Mesenchymal stem cell (in vitro differentiated cells and primary cell): ENCODE results near the gene TMED10.
A peak's percentile ranks its signal among the peaks of the same experiment; 100 is the strongest.
"Not testable (repeated sequence)": the region's sequence is repeated elsewhere in the genome, so short reads cannot be mapped to it uniquely, and the experiment has no call there.

ENCODE experiments used
- DNase-seq: peaks from one replicate; pipeline ENCODE4 v3.0.0-alpha.2; 2013
- H2AFZ ChIP-seq: one replicate; pipeline ENCODE4 v1.6.1; 2013; ENCODE audit warnings: low read depth, mild to moderate bottlenecking, control low read depth, inconsistent platforms, low read length, moderate library complexity
- H2AK5ac ChIP-seq: 2 replicates; pipeline ENCODE4 v1.6.1; 2013; ENCODE audit warnings: low read length, moderate library complexity, mild to moderate bottlenecking, inconsistent platforms; ENCODE audit not compliant: severe bottlenecking
- H2BK120ac ChIP-seq: one replicate; pipeline ENCODE4 v1.6.1; 2013; ENCODE audit warnings: low read depth, mild to moderate bottlenecking, inconsistent platforms, low read length, moderate library complexity
- H2BK12ac ChIP-seq, 2 experiments: one replicate each; pipeline ENCODE4 v1.6.1; 2013; ENCODE audit warnings: inconsistent platforms in 2 of 2, low read length in 2 of 2, mild to moderate bottlenecking in 2 of 2, moderate library complexity in 2 of 2, control low read depth in 1 of 2
- H2BK15ac ChIP-seq: one replicate; pipeline ENCODE4 v1.6.1; 2013; ENCODE audit warnings: mild to moderate bottlenecking, low read depth, inconsistent platforms; ENCODE audit not compliant: poor library complexity, severe bottlenecking
- H2BK5ac ChIP-seq: 2 replicates; pipeline ENCODE4 v1.6.1; 2013; ENCODE audit warnings: low read depth, mild to moderate bottlenecking, low read length, control low read depth, inconsistent platforms; ENCODE audit not compliant: poor library complexity, severe bottlenecking
- H3K14ac ChIP-seq, 2 experiments: one replicate each; pipeline ENCODE4 v1.6.1; 2013; ENCODE audit warnings: inconsistent platforms in 2 of 2, low read length in 2 of 2, control low read depth in 1 of 2, mild to moderate bottlenecking in 1 of 2, moderate library complexity in 1 of 2
- H3K18ac ChIP-seq, 2 experiments: one replicate each; pipeline ENCODE4 v1.6.1; 2013; ENCODE audit warnings: inconsistent platforms in 2 of 2, low read length in 2 of 2, control low read depth in 1 of 2, low read depth in 1 of 2, mild to moderate bottlenecking in 1 of 2
- H3K23ac ChIP-seq, 2 experiments: one replicate each; pipeline ENCODE4 v1.6.1; 2013; ENCODE audit warnings: inconsistent platforms in 2 of 2, low read length in 2 of 2, mild to moderate bottlenecking in 2 of 2, moderate library complexity in 2 of 2, control low read depth in 1 of 2
- H3K27ac ChIP-seq: 2 replicates; pipeline ENCODE4 v1.5.1; 2013; ENCODE audit warnings: mild to moderate bottlenecking, moderate library complexity, low read length, control low read depth, inconsistent platforms; ENCODE audit not compliant: poor library complexity, severe bottlenecking
- H3K27me3 ChIP-seq, 2 experiments: 2 replicates each; pipeline versions ENCODE4 v1.6.1 to v1.7.0; 2013; ENCODE audit warnings: low read length in 2 of 2, mild to moderate bottlenecking in 2 of 2, moderate library complexity in 2 of 2, control low read depth in 1 of 2, inconsistent platforms in 1 of 2; ENCODE audit not compliant: control insufficient read depth in 1 of 2, insufficient read depth in 1 of 2
- H3K36me3 ChIP-seq, 2 experiments: 2 replicates each; pipeline versions ENCODE4 v1.6.1 to v1.7.0; 2013; ENCODE audit warnings: low read length in 2 of 2, control low read depth in 1 of 2, inconsistent platforms in 1 of 2, low read depth in 1 of 2, mild to moderate bottlenecking in 1 of 2; ENCODE audit not compliant: insufficient read depth in 2 of 2, control insufficient read depth in 1 of 2
- H3K4ac ChIP-seq, 2 experiments: one replicate each; pipeline ENCODE4 v1.6.1; 2013; ENCODE audit warnings: inconsistent platforms in 2 of 2, low read length in 2 of 2, mild to moderate bottlenecking in 2 of 2, moderate library complexity in 2 of 2, control low read depth in 1 of 2, low read depth in 1 of 2
- H3K4me1 ChIP-seq: 2 replicates; pipeline ENCODE4 v1.6.1; 2013; ENCODE audit warnings: low read depth, low read length, control low read depth; ENCODE audit not compliant: control insufficient read depth, insufficient read depth
- H3K4me2 ChIP-seq: 2 replicates; pipeline ENCODE4 v1.6.1; 2013; ENCODE audit warnings: low read length, mild to moderate bottlenecking, inconsistent platforms; ENCODE audit not compliant: poor library complexity, severe bottlenecking
- H3K4me3 ChIP-seq, 2 experiments: 2 replicates each; pipeline versions ENCODE4 v1.5.1 to v1.7.0; 2013; ENCODE audit warnings: low read length in 2 of 2, mild to moderate bottlenecking in 2 of 2, control low read depth in 1 of 2, low read depth in 1 of 2; ENCODE audit not compliant: insufficient read depth in 1 of 2
- H3K79me1 ChIP-seq: replicated peaks from 2 replicates; pipeline ENCODE4 v1.6.1; 2013; ENCODE audit warnings: mild to moderate bottlenecking, control low read depth, low read length, inconsistent platforms; ENCODE audit not compliant: poor library complexity, severe bottlenecking
- H3K9ac ChIP-seq: 2 replicates; pipeline ENCODE4 v1.7.0; 2013; ENCODE audit warnings: mild to moderate bottlenecking, low read length, moderate library complexity
- H3K9me3 ChIP-seq: 2 replicates; pipeline ENCODE4 v1.7.0; 2013; ENCODE audit warnings: mild to moderate bottlenecking, low read length; ENCODE audit not compliant: control insufficient read depth
- H4K8ac ChIP-seq: one replicate; pipeline ENCODE4 v1.6.1; 2013; ENCODE audit warnings: inconsistent platforms, mild to moderate bottlenecking, low read length, moderate library complexity
- H4K91ac ChIP-seq: one replicate; pipeline ENCODE4 v1.6.1; 2013; ENCODE audit warnings: mild to moderate bottlenecking, low read length, inconsistent platforms
- WGBS: methylation state at CpG from one replicate; pipeline ENCODE4 v1.1.7; 2013; ENCODE audit warnings: mixed read lengths; 5-methylcytosine and 5-hydroxymethylcytosine counted together

The TMED10 gene

GRCh38 chr14:75127903-75128595 is 48.4 kb downstream of the TMED10 start:
- Histone ChIP-seq H4K91ac (no peak overlapping the region), H3K4me2 (no peak overlapping the region), H3K27me3 (no peaks in the 10 kb centered on the region), H3K14ac (no peak overlapping the region), H2AFZ (no peak overlapping the region), H3K79me1 (peaks cover 5% of the 10 kb centered on the region), H3K4ac (no peak overlapping the region), H3K27ac (no peak overlapping the region), H3K4me3 (peak overlapping the region in 1 of 2 experiments; percentile 91), H4K8ac (no peak overlapping the region), H2BK12ac (no peak overlapping the region), H3K23ac (no peak overlapping the region), H3K18ac (no peak overlapping the region), H2BK15ac (no peak overlapping the region), H3K4me1 (peaks cover 3% of the 10 kb centered on the region), H3K36me3 (peaks cover 12 to 26% of the 10 kb centered on the region in 2 experiments), H3K9me3 (no peaks in the 10 kb centered on the region), H2AK5ac (no peak overlapping the region), H2BK5ac (no peak overlapping the region), H3K9ac (peak overlapping the region; percentile 93), H2BK120ac (no peak overlapping the region)
- WGBS: 90% methylated on average over 9 of the region's 10 CpGs
- DNase-seq: no peak

GRCh38 chr14:75127474-75127820 is 49.0 kb downstream of the TMED10 start:
- H2AK5ac ChIP-seq, H4K91ac ChIP-seq, H3K14ac ChIP-seq, H3K27ac ChIP-seq, H3K23ac ChIP-seq, H3K79me1 ChIP-seq, H3K9me3 ChIP-seq, H3K27me3 ChIP-seq, H2BK120ac ChIP-seq, H2BK15ac ChIP-seq, H2AFZ ChIP-seq, DNase-seq, H3K4me1 ChIP-seq, H3K18ac ChIP-seq, H2BK12ac ChIP-seq, H2BK5ac ChIP-seq: not testable (repeated sequence)
- peak overlapping the region in 1 of 2 experiments; percentile 77 for H3K4ac ChIP-seq
- H3K4me2 ChIP-seq: peak overlapping the region; percentile 44
- H3K9ac ChIP-seq: peak overlapping the region; percentile 93
- H3K4me3 ChIP-seq: peak overlapping the region in 1 of 2 experiments; percentile 91
- H4K8ac ChIP-seq: peak overlapping the region; percentile 100
- WGBS: 91% methylated on average over 11 of the region's 16 CpGs
- peaks cover 12 to 21% of the 10 kb centered on the region in 2 experiments for H3K36me3 ChIP-seq

- peaks cover 12 to 19% of the 10 kb centered on the region in 2 experiments for H3K36me3 ChIP-seq
- peak within 1 kb of the TSS; percentile 95 to 100 for H3K18ac ChIP-seq
- H2AK5ac ChIP-seq: no peak within 1 kb of the TSS
- H4K91ac ChIP-seq: peak within 1 kb of the TSS; percentile 99
- H3K4me3 ChIP-seq: peak within 1 kb of the TSS; percentile 70 to 91
- H3K9me3 ChIP-seq: no peaks in the 10 kb centered on the region
- H3K14ac ChIP-seq: peak within 1 kb of the TSS in 1 of 2 experiments; percentile 82
- H3K27me3 ChIP-seq: no peaks in the 10 kb centered on the region
- peak within 1 kb of the TSS; percentile 100 for H4K8ac ChIP-seq
- H2BK120ac ChIP-seq: peak within 1 kb of the TSS; percentile 37
- H2BK15ac ChIP-seq: peak within 1 kb of the TSS; percentile 60
- peak within 1 kb of the TSS; percentile 59 for H3K27ac ChIP-seq
- H3K23ac ChIP-seq: peak within 1 kb of the TSS; percentile 80 to 90
- H2BK12ac ChIP-seq: peak within 1 kb of the TSS in 1 of 2 experiments; percentile 47
- peaks cover 7% of the 10 kb centered on the region for H3K79me1 ChIP-seq
- peak within 1 kb of the TSS; percentile 92 to 93 for H3K4ac ChIP-seq
- WGBS: 3% methylated on average over 72 of the region's 76 CpGs
- peaks cover 3% of the 10 kb centered on the region for H3K4me1 ChIP-seq
- no peak within 1 kb of the TSS for H2BK5ac ChIP-seq
- peak within 1 kb of the TSS; percentile 61 for H3K4me2 ChIP-seq
- H2AFZ ChIP-seq: peak within 1 kb of the TSS; percentile 92
- DNase-seq: peak; percentile 84
- peak within 1 kb of the TSS; percentile 93 for H3K9ac ChIP-seq
Measured at GRCh38 chr14:75126679-75127473, 49.5 kb downstream of the TMED10 start, which contains the start of gene NEK9. Gene NEK9 (minus strand): TSS chr14:75127048. CDS start chr14:75126921, 127 bp downstream.

GRCh38 chr14:75126121-75126544 is 50.3 kb downstream of the TMED10 start:
- H3K23ac ChIP-seq: no peak overlapping the region
- H3K9me3 ChIP-seq: no peaks in the 10 kb centered on the region
- peaks cover 12 to 14% of the 10 kb centered on the region in 2 experiments for H3K36me3 ChIP-seq
- H2AK5ac ChIP-seq: no peak overlapping the region
- H4K91ac ChIP-seq: peak overlapping the region; percentile 99
- peak overlapping the region; percentile 100 for H4K8ac ChIP-seq
- no peak overlapping the region for H2BK12ac ChIP-seq
- H3K79me1 ChIP-seq: peaks cover 7% of the 10 kb centered on the region
- H3K18ac ChIP-seq: peak overlapping the region in 1 of 2 experiments; percentile 100
- peaks cover 3% of the 10 kb centered on the region for H3K4me1 ChIP-seq
- H2BK5ac ChIP-seq: no peak overlapping the region
- WGBS: no CpG with 5 or more reads among the region's 6 CpGs
- H3K27me3 ChIP-seq: no peaks in the 10 kb centered on the region
- no peak overlapping the region for H2AFZ ChIP-seq
- H3K4me3 ChIP-seq: peak overlapping the region; percentile 70 to 91
- no peak overlapping the region for H3K27ac ChIP-seq
- no peak overlapping the region for H2BK15ac ChIP-seq
- DNase-seq: peak; percentile 52
- H3K4me2 ChIP-seq: peak overlapping the region; percentile 61
- H3K9ac ChIP-seq: peak overlapping the region; percentile 93
- no peak overlapping the region for H3K14ac ChIP-seq
- peak overlapping the region; percentile 92 to 93 for H3K4ac ChIP-seq
- H2BK120ac ChIP-seq: peak overlapping the region; percentile 37
